Coronary artery (tissue), 2 donors: Measurements from ENCODE around the gene FBXW5.

Source experiments
- DNase-seq: peaks from one replicate; pipeline ENCODE4 v3.0.0-alpha.2; 2017; ENCODE audit warnings: low spot score
- H3K27ac ChIP-seq, 2 donors: fragments of 200-600 bp; sonication (generic); one replicate each; pipeline ENCODE4 v1.5.1; 2016 to 2019
- H3K4me3 ChIP-seq: fragments of 200-600 bp; sonication (generic); 2 replicates; pipeline ENCODE4 v1.5.1; 2016; ENCODE audit warnings: mild to moderate bottlenecking, moderate library complexity
- CTCF ChIP-seq: fragments of 200-600 bp; sonication (generic); IDR thresholded peaks from one replicate; pipeline ENCODE4 v1.5.1; 2019; ENCODE audit warnings: antibody characterized with exemption

FBXW5 gene

DNA sequence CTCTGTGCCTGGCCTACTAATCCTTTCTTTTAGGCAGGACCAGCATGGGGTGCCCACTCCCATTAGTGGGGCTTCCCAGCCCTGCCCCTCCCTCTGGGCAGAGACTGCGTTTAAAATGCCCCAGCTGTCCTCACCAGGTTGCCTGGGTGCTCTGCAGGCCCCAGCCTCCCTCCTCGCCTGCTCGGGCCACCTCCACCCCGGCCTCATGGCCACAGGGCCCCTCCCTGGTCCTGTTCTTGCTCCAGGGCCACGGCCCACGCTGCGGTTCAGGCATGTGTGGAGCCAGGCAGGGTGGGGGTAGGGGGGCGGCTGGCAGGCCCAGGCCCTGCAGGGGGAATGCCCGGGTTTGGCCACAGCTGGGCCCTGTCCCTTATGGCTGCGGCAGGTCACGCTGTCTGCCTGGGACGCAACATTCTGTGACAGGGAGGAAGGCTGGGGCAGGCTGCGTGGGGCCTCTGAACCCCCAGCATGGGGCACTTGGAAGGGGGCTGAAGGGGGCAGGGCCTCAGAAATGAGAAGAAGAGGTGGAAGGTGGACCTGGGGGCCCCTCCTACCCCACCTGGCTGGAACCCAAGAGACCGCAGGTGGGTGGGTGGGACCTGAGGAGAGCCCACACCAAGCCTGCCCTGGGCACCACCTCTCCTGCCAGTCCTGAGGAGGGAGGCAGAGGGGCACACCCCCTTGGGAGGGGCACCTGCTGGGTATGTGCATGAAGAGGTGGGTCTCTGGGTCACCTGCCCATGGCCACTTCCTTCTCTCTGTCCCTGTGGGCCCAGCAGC, 7.2 kb upstream of the FBXW5 start, which contains the start of gene LCN12:
TSS of gene LCN12 (plus strand) at position 733 of the 780 bp plus-strand sequence. CDS start 55 bp downstream, outside the sequence.
- TF ChIP-seq CTCF = no peak
- H3K27ac ChIP-seq = no peak within 1 kb of the TSS
- no peak for DNase-seq
- H3K4me3 ChIP-seq = no peak within 1 kb of the TSS

- DNase-seq = no peak
- Histone ChIP-seq H3K27ac (peak overlapping the region; percentile 80 to 92), H3K4me3 (peak overlapping the region; percentile 94)
- TF ChIP-seq CTCF = no peak
Observed at GRCh38 chr9:136950656-136951276, 6.2 kb upstream of the FBXW5 start.

GRCh38 chr9:136949817-136950655, 5.5 kb upstream of the FBXW5 start:
- TF ChIP-seq CTCF = no peak

DNA sequence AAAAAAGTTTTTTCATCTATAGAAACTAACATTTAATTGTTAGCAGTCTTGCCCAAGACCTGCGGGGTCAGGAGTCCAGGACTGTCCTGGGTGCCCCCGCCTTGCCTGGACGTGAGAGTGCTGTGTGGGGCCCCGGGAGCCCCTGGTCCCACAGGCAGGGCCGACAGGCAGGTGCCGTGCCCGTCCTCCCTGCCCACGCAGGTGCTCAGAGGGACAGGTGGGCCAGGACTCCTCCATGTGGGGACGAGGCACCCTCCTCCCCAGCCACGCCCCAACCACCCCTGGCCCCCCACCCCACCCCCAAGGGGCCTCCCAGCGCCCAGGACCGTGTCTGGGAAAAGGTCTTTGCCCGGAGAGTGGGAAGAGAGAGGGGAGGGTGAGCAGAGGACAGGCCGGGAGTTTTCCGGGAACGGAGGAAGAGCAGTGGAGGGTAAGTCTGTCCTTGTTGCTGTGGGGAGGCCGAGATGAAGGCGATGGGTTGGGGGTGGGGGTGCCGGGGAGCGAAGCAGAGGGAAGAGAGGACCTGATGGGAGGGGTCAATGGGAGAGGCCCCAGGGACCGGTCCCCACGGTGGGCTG, 4.8 kb upstream of the FBXW5 start:
- Histone ChIP-seq H3K4me3 (peak overlapping the region; percentile 94), H3K27ac (peak overlapping the region; percentile 80 to 92)
- no peak for TF ChIP-seq CTCF
- DNase-seq = no peak

More at GRCh38 chr9:136949817-136950655, 5.5 kb upstream of the FBXW5 start:
- DNase-seq = peak; percentile 93
- H3K27ac ChIP-seq = peak overlapping the region; percentile 80 to 92
- H3K4me3 ChIP-seq = peak overlapping the region; percentile 94

DNA sequence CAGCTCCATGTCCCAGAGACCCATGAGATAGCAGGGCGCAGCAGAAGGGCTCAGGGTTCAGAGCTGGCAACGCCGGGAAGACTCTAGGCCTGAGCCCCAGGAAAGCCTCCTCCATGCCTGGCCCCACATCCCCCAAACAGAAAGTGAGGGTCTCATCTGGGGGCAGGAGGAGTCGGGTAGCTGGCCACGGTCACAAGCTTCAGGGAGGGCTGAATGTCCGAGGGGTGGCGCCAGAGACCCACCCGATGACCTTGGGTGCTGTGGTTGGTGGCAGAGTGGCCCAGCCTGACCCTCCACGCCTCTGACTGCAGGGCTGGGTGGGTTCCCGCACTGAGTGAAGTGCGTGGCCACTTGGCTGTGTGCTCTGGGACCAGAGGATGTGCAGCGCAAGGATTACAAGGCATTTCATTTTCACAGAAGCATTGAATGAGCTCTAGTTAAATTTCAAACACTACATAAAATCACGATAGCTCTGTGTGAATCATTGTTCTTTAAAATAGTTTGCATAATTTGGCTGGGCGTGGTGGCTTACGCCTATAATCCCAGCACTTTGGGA, 3.5 kb upstream of the FBXW5 start:
- Histone ChIP-seq H3K4me3 (no peak overlapping the region), H3K27ac (peak overlapping the region in 1 of 2 donors; percentile 4)
- no peak for DNase-seq
- no peak for TF ChIP-seq CTCF

DNA sequence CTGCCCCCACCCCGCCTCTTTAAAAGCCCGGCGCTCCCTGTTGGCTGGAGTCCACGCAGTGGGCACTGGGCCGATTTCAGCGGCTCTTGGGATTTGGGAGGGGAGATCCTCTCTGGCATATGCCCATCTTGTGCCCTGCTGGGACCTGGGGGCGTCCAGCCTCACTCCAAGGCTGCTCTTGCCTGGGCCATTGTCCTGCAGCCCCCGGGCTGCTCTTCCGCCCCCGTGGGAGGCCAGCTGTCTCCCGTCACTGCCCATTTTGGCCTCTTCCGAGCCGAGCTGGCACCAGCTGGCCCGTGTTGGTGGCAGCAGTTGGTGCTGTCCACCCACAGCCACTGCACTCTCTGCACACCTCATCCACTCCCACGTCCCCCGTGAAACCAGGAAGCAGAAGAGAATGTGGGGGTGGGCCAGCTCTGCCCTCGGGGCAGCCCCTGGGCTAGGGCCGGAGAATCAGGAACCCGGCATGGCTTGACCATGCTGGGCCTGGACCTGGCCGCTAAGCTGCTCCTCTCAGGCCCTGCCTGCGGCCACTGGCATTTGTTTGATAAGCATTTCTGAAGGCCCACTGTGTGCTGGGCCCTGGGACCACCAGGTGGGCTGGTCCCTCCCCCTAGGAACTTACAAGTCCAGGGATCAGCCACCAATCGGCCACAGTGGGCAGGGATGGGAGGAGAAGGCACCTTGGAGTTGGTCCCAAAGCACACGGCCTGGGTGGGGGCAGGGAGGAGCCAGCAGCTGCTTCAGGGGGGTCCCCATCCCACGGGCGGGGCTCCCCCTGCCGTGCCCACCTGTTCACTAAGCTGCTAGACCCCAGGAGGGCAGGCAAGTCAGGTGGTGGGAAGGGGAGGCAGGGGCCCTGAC, 2.7 kb upstream of the FBXW5 start:
- Histone ChIP-seq H3K27ac (peak overlapping the region in 1 of 2 donors; percentile 51), H3K4me3 (no peak overlapping the region)
- TF ChIP-seq CTCF = no peak
- no peak for DNase-seq
